Measurements from ENCODE around the gene DFFA. TPM values are rescaled to one million over a fixed set of nuclear protein-coding genes. Genes with fewer than 3 reads are reported as not detected.

Gene DFFA
- total and polyA plus RNA-seq, 9 of the 15 experiments (the other 6 are each of a cell fraction or from before 2014, with no cell fraction given): 39.6 to 74.8 (median 59.2) TPM

- TF ChIP-seq RAD21 (CRISPR knock-in tag; conservative IDR thresholded peaks at IDR 0.05 in 1 of 2, IDR thresholded peaks at IDR 0.05 in 1 of 2) (peak; percentile 12 to 27; a peak in 1 of 4 replicates), BMI1 (IDR thresholded peaks at IDR 0.05; ENCODE audit: low read length) (no peak), THRB (CRISPR knock-in tag; conservative IDR thresholded peaks at IDR 0.05) (0 out of 2 replicates have a peak, but pooled peaks have one; percentile 10), DDX20 (tag; IDR thresholded peaks at IDR 0.05; ENCODE audit: low read depth) (no peak), ZEB2 (IDR thresholded peaks at IDR 0.05) (no peak), SAFB (IDR thresholded peaks at IDR 0.05; ENCODE audit: borderline replicate concordance, low read depth, low read length) (no peak), DPF2 (IDR thresholded peaks at IDR 0.05) (peak; percentile 93), ATF6 (CRISPR knock-in tag; IDR thresholded peaks at IDR 0.05) (no peak), CBFB (CRISPR knock-in tag; IDR thresholded peaks at IDR 0.05) (no peak), ZHX1 (conservative IDR thresholded peaks at IDR 0.05; ENCODE audit: low read length) (no peak), ELK3 (CRISPR knock-in tag; IDR thresholded peaks at IDR 0.05) (no peak), USF2 (CRISPR knock-in tag; IDR thresholded peaks at IDR 0.05) (no peak), RNF219 (CRISPR knock-in tag; IDR thresholded peaks at IDR 0.05) (no peak), U2AF1 (optimal IDR thresholded peaks at IDR 0.05; ENCODE audit: low read depth, low read length) (no peak), KAT8 (IDR thresholded peaks at IDR 0.05; ENCODE audit: low read depth) (no peak), ZNF75A (CRISPR knock-in tag; IDR thresholded peaks at IDR 0.05) (no peak)
These were observed 57.0 kb downstream of the DFFA start (continued) for GRCh38 chr1:10415211-10415930.

Data from K562 (cell line).